ENCODE results near the gene GYG1.

GYG1 gene

GRCh38 chr3:148990236-148990635, 1.1 kb upstream of the GYG1 start:
- DNase-seq: no peak

GRCh38 chr3:148992027-148992634, 791 bp downstream of the GYG1 start:
- DNase-seq: no peak

- DNase-seq: no peak
Measured at GRCh38 chr3:148992635-148993255, 1.4 kb downstream of the GYG1 start.

- no peak for DNase-seq
Measured at GRCh38 chr3:148997623-148998022, 6.3 kb downstream of the GYG1 start.

- no peak for DNase-seq
Measured at GRCh38 chr3:148998297-148998696, 7.0 kb downstream of the GYG1 start.

- no peak for DNase-seq
Measured at GRCh38 chr3:148998715-148999423, 7.5 kb downstream of the GYG1 start.

- no peak for DNase-seq
Measured at GRCh38 chr3:148999806-149000205, 8.5 kb downstream of the GYG1 start.

- DNase-seq: no peak
Measured at GRCh38 chr3:149000206-149000745, 8.9 kb downstream of the GYG1 start.

- no peak for DNase-seq
Measured at GRCh38 chr3:149001727-149002126, 10.4 kb downstream of the GYG1 start.

GRCh38 chr3:149003653-149004305, 12.4 kb downstream of the GYG1 start:
- DNase-seq: no peak

GRCh38 chr3:149004622-149005021, 13.3 kb downstream of the GYG1 start:
- DNase-seq: no peak

GRCh38 chr3:149005416-149005815, 14.1 kb downstream of the GYG1 start:
- DNase-seq: no peak

- no peak for DNase-seq
Measured at GRCh38 chr3:149007567-149008257, 16.4 kb downstream of the GYG1 start.

- DNase-seq: no peak
Measured at GRCh38 chr3:149009732-149010131, 18.4 kb downstream of the GYG1 start.

- DNase-seq: no peak
Measured at GRCh38 chr3:149010504-149010951, 19.2 kb downstream of the GYG1 start.

- no peak for DNase-seq
Measured at GRCh38 chr3:149010966-149011365, 19.6 kb downstream of the GYG1 start.

GRCh38 chr3:149011676-149012075, 20.3 kb downstream of the GYG1 start:
- DNase-seq: no peak

- no peak for DNase-seq
Measured at GRCh38 chr3:149013726-149014125, 22.4 kb downstream of the GYG1 start.

GRCh38 chr3:149015393-149015792, 24.1 kb downstream of the GYG1 start:
- DNase-seq: no peak

- no peak for DNase-seq
Measured at GRCh38 chr3:149016242-149016641, 24.9 kb downstream of the GYG1 start.

- DNase-seq: no peak
Measured at GRCh38 chr3:149016669-149017541, 25.6 kb downstream of the GYG1 start.

GRCh38 chr3:149018247-149018646, 26.9 kb downstream of the GYG1 start:
- DNase-seq: no peak
